Aorta (tissue), 5 donors: ENCODE results near the gene CELF4. TPM values are rescaled to one million over a fixed set of nuclear protein-coding genes. Genes with fewer than 3 reads are reported as not detected.

Experiments
- ATAC-seq: fragments of 200-7000 bp; cut with Tn5 transposase; one replicate; pipeline ENCODE4 v1.9.1; 2022; ENCODE audit warnings: moderate library complexity; ENCODE audit not compliant: low FRiP score
- DNase-seq, 2 donors: peaks; one replicate each; pipeline ENCODE4 v3.0.0-alpha.2; 2020
- H3K27ac ChIP-seq, 2 donors: one replicate each; pipeline ENCODE4 v1.5.1; 2013; ENCODE audit warnings: low read length in 2 of 2, mild to moderate bottlenecking in 2 of 2, moderate library complexity in 2 of 2, control low read depth in 1 of 2, inconsistent platforms in 1 of 2, low read depth in 1 of 2
- H3K27me3 ChIP-seq, 2 donors: one replicate each; pipeline ENCODE4 v1.6.1; 2013; ENCODE audit warnings: control low read depth in 1 of 2, low read length in 1 of 2, mild to moderate bottlenecking in 1 of 2, moderate library complexity in 1 of 2; ENCODE audit not compliant: insufficient read depth in 2 of 2, control insufficient read depth in 1 of 2
- H3K36me3 ChIP-seq, 2 donors: one replicate each; pipeline ENCODE4 v1.6.1; 2013; ENCODE audit warnings: control low read depth in 1 of 2, low read length in 1 of 2, mild to moderate bottlenecking in 1 of 2; ENCODE audit not compliant: insufficient read depth in 2 of 2, control insufficient read depth in 1 of 2
- H3K4me1 ChIP-seq, 2 donors: one replicate each; pipeline ENCODE4 v1.6.1; 2013; ENCODE audit warnings: low read length in 2 of 2, control low read depth in 1 of 2, mild to moderate bottlenecking in 1 of 2, moderate library complexity in 1 of 2; ENCODE audit not compliant: insufficient read depth in 2 of 2, control insufficient read depth in 1 of 2
- H3K4me3 ChIP-seq, 2 donors: one replicate each; pipeline ENCODE4 v1.5.1; 2013; ENCODE audit warnings: low read length in 2 of 2, control low read depth in 1 of 2, mild to moderate bottlenecking in 1 of 2
- H3K9me3 ChIP-seq: one replicate; pipeline ENCODE4 v1.6.1; 2013; ENCODE audit warnings: mild to moderate bottlenecking, low read length; ENCODE audit not compliant: control insufficient read depth
- WGBS, 2 donors: extraction: QIAGEN DNeasy Blood & Tissue Kit; methylation state at CpG; one replicate each; pipeline ENCODE4 v1.1.7; 2013; 5-methylcytosine and 5-hydroxymethylcytosine counted together
- intact Hi-C, 2 donors: fragments of 100-400 bp; cut with DNase I; formaldehyde crosslinking; loops; one replicate each; pipeline versions ENCODE4 v1.14.2 to v1.15.0; 2022
- polyA plus RNA-seq, 2 donors: library from polyadenylated mRNA; stranded (reverse); fragments of 200-250 nt; gene quantifications; one replicate each; pipeline ENCODE4 v1.2.3, GENCODE V29; 2013
- total RNA-seq, 2 donors: library from RNA; stranded (reverse); fragmentation: NEBNext Ultra II Directional; extraction: Animal tissue kit (Norgen Biotek cat#: 25700); gene quantifications; one replicate each; pipeline ENCODE4 v1.2.1, GENCODE V29; 2021
- donor health status: healthy with polysubstance abuse.
- donor health status: Bipolar disorder and iron deficiency.
- donor health status: DM: no; HTN: no; CAD: no.
- donor health status: DM: no; HTN: no; CAD: no.
- donor health status: DM: yes; HTN: yes; CAD: no.

Gene CELF4
- total and polyA plus RNA-seq, 4 donors, result 0.51 TPM; not detected in 3

- DNase-seq (no peak), ATAC-seq (no peak)
- 84 to 88% methylated on average over 4 of the region's 4 CpGs for WGBS, 2 donors
- no peaks in the 10 kb centered on the region for H3K4me1 ChIP-seq
- intact Hi-C loops, result no loop called here
- no peaks in the 10 kb centered on the region for H3K36me3 ChIP-seq
- H3K4me3 ChIP-seq, result no peak overlapping the region
- no peaks in the 10 kb centered on the region for H3K27me3 ChIP-seq
- H3K9me3 ChIP-seq, result no peaks in the 10 kb centered on the region
- no peak overlapping the region for H3K27ac ChIP-seq
Measured at GRCh38 chr18:37405229-37405628, 160.4 kb downstream of the CELF4 start.

DNA sequence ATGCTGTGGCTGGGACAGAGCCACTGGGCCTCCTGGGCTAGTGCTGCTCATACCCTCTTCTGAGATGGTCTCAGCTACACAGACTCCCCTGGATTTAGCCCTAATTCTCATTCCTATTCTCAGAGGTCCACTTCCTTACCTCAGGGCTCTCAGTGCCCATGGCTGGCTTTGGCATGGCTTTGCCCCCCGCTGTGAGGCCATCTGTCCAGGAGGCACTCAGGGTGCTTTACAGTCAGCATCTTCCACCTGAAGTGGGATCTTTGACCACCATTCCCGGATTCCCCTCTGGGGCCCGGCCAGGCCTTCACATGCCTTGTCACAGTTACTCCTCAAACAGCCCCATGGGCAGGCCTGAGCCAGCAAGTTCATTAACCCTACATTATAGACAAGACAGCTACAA is 161.8 kb downstream of the CELF4 start:
- H3K27ac ChIP-seq, result no peak overlapping the region
- no peaks in the 10 kb centered on the region for H3K4me1 ChIP-seq
- no peaks in the 10 kb centered on the region for H3K9me3 ChIP-seq
- no peaks in the 10 kb centered on the region for H3K36me3 ChIP-seq
- ATAC-seq, result no peak
- WGBS, 2 donors, result 90 to 93% methylated on average over 3 of the region's 3 CpGs
- no peak overlapping the region for H3K4me3 ChIP-seq
- H3K27me3 ChIP-seq, result no peaks in the 10 kb centered on the region
- DNase-seq, result no peak
- intact Hi-C loops, result no loop called here

- no peaks in the 10 kb centered on the region for H3K27me3 ChIP-seq
- no peak for ATAC-seq
- 79 to 83% methylated on average over 20 of the region's 20 CpGs for WGBS, 2 donors
- intact Hi-C loops, result no loop called here
- H3K9me3 ChIP-seq, result no peaks in the 10 kb centered on the region
- no peak overlapping the region for H3K4me3 ChIP-seq
- H3K4me1 ChIP-seq, result no peaks in the 10 kb centered on the region
- H3K27ac ChIP-seq, result no peak overlapping the region
- no peaks in the 10 kb centered on the region for H3K36me3 ChIP-seq
- DNase-seq, result no peak
Measured at GRCh38 chr18:37403100-37403781, 162.4 kb downstream of the CELF4 start.

GRCh38 chr18:37402735-37403099 is 162.9 kb downstream of the CELF4 start:
- Histone ChIP-seq H3K36me3 (no peaks in the 10 kb centered on the region), H3K9me3 (no peaks in the 10 kb centered on the region), H3K4me3 (no peak overlapping the region), H3K27me3 (no peaks in the 10 kb centered on the region), H3K4me1 (no peaks in the 10 kb centered on the region), H3K27ac (no peak overlapping the region)
- ATAC-seq, result no peak
- intact Hi-C loops, result no loop called here
- no peak for DNase-seq
- 17 to 46% methylated on average over 1 of the region's 1 CpG for WGBS, 2 donors

- Histone ChIP-seq H3K4me1 (no peaks in the 10 kb centered on the region), H3K36me3 (no peaks in the 10 kb centered on the region), H3K27ac (no peak overlapping the region), H3K4me3 (no peak overlapping the region), H3K27me3 (no peaks in the 10 kb centered on the region), H3K9me3 (no peaks in the 10 kb centered on the region)
- intact Hi-C loops, result no loop called here
- 93 to 96% methylated on average over 4 of the region's 4 CpGs for WGBS, 2 donors
- DNase-seq, result no peak
- no peak for ATAC-seq
Measured at GRCh38 chr18:37400802-37401201, 164.8 kb downstream of the CELF4 start.

DNA sequence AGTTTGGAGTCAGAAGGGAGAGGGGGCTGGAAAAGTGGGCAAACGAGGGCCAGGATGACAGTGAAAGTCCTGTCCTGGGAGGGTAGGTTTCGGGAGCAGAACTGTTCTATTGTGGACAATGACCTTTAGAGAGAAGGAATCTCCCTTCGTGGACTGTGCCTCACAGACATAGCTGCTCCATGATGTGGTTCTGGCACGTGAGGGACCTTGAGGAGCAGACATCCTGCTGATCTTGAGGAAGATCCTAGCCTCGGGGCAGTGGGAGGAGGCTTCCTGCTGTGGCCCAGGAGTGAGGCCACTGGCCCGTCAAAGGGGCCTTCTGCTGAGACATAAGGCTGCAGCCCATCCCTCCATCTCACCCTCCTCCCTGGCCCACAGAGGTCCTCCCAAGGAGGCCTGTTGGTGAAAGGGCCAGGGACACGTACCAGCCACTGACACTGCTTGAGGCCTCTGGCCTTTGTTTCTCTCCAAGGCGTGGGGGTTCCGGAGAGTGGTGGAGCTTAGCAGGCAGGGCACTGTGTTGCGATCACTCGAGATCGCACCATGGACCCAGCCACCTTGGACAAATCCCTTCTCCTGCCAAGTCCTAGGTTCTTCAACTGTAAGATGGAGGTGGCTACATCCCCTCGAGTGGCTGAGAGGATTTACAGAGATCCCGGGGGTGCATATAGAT is 167.2 kb downstream of the CELF4 start:
- H3K4me1 ChIP-seq, result no peaks in the 10 kb centered on the region
- intact Hi-C loops, result no loop called here
- no peaks in the 10 kb centered on the region for H3K36me3 ChIP-seq
- no peaks in the 10 kb centered on the region for H3K9me3 ChIP-seq
- DNase-seq, result no peak
- no peak for ATAC-seq
- no peak overlapping the region for H3K4me3 ChIP-seq
- 90 to 91% methylated on average over 14 of the region's 14 CpGs for WGBS, 2 donors
- no peak overlapping the region for H3K27ac ChIP-seq
- H3K27me3 ChIP-seq, result no peaks in the 10 kb centered on the region

DNA sequence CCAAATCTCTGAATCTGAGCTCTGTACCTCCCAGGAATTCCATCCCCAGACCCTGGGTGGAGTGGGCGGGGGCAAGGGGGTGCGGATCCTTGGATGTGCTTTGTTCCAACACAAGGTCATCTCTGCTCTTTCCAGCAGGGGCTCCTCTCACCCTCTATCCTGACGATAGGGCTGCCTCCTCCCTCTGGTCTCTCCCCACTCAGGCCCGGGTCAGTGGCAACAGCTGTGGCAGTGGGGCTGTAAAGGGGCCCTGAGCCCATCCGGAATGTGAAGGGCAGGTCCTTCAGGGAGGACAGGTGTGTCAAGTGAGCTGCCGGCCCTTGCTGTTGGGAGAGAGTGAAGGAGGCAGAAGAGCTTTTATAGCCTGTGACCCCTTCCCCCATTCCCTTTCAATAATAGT is 167.8 kb downstream of the CELF4 start:
- Histone ChIP-seq H3K27ac (no peak overlapping the region), H3K27me3 (no peaks in the 10 kb centered on the region), H3K4me3 (no peak overlapping the region), H3K9me3 (no peaks in the 10 kb centered on the region), H3K36me3 (no peaks in the 10 kb centered on the region), H3K4me1 (no peaks in the 10 kb centered on the region)
- DNase-seq (no peak), ATAC-seq (no peak)
- intact Hi-C loops, result no loop called here
- WGBS, 2 donors, result 85 to 86% methylated on average over 6 of the region's 6 CpGs

- ATAC-seq (no peak), DNase-seq (no peak)
- Histone ChIP-seq H3K4me1 (no peaks in the 10 kb centered on the region), H3K4me3 (no peak overlapping the region), H3K27me3 (no peaks in the 10 kb centered on the region), H3K27ac (no peak overlapping the region), H3K36me3 (no peaks in the 10 kb centered on the region), H3K9me3 (no peaks in the 10 kb centered on the region)
- 88 to 92% methylated on average over 5 of the region's 5 CpGs for WGBS, 2 donors
- intact Hi-C loops, result no loop called here
Measured at GRCh38 chr18:37396971-37397720, 168.5 kb downstream of the CELF4 start.

DNA sequence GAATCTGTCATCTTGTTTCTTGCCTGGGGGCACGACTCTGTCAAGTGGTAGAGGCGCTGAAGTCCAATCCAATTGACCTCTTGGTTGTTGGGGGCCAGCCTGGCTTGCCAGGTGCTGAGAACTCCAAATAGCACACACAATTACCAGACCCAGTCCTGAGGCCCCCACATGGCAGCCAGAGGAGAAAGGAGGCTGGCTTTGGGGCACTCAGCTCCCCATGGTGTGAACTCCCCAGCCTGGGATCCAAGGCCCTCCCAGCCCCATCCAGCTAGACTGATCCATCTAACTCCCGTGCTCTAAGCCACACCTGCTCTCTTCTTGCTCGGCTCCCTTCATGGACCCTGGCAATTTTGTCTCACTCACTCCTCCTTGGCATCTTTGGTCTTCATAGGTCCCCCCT is 170.0 kb downstream of the CELF4 start:
- WGBS, 2 donors, result 94 to 97% methylated on average over 4 of the region's 4 CpGs
- no peaks in the 10 kb centered on the region for H3K9me3 ChIP-seq
- no peak for ATAC-seq
- no peaks in the 10 kb centered on the region for H3K36me3 ChIP-seq
- no peak overlapping the region for H3K27ac ChIP-seq
- intact Hi-C loops, result no loop called here
- H3K4me3 ChIP-seq, result no peak overlapping the region
- H3K4me1 ChIP-seq, result no peaks in the 10 kb centered on the region
- H3K27me3 ChIP-seq, result no peaks in the 10 kb centered on the region
- no peak for DNase-seq
